Stimulated activated CD8-positive, alpha-beta memory T cell treated with anti-CD3 and anti-CD28 coated beads, Interleukin-7, amount 100 ng/mL, for 4 hours (primary cell): ENCODE results near the gene MXD3.

Source experiments
- DNase-seq, 2 donors: peaks; one replicate each; pipeline ENCODE4 v3.0.0-alpha.2; 2020; ENCODE audit warnings: low read depth in 2 of 2

MXD3 gene

GRCh38 chr5:177303121-177303924 lies 8.4 kb downstream of the MXD3 start, which contains the start of the genes PRELID1 and RAB24:
PRELID1 (plus strand) TSS chr5:177303799; CDS start chr5:177303986, 187 bp downstream.
RAB24 (minus strand) TSS chr5:177303719; CDS start chr5:177303288, 431 bp downstream.
- DNase-seq: peak; percentile 77 to 86

- no peak for DNase-seq
Observed at GRCh38 chr5:177302354-177303110, 9.2 kb downstream of the MXD3 start.

- DNase-seq: no peak
Observed at GRCh38 chr5:177301503-177302165, 10.1 kb downstream of the MXD3 start.

DNA sequence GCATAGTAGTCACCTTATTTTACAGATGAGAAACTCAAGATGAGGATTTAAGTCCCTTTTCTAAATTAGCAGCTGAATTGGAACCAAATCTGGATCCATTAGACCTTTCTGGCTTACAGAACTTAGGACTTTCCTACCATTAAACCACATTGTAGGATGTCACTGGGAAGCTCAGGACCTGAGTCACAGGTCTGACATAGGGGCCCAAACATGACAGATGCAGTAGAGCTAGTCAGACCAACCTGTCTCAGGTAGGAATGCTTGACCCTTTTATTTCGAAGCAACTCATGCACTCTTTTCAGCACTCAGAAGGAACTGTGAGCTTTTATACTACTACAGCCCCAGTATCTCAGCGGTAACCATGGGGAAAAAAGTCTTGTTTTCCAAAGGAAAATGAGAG lies 10.7 kb downstream of the MXD3 start:
- no peak for DNase-seq

DNA sequence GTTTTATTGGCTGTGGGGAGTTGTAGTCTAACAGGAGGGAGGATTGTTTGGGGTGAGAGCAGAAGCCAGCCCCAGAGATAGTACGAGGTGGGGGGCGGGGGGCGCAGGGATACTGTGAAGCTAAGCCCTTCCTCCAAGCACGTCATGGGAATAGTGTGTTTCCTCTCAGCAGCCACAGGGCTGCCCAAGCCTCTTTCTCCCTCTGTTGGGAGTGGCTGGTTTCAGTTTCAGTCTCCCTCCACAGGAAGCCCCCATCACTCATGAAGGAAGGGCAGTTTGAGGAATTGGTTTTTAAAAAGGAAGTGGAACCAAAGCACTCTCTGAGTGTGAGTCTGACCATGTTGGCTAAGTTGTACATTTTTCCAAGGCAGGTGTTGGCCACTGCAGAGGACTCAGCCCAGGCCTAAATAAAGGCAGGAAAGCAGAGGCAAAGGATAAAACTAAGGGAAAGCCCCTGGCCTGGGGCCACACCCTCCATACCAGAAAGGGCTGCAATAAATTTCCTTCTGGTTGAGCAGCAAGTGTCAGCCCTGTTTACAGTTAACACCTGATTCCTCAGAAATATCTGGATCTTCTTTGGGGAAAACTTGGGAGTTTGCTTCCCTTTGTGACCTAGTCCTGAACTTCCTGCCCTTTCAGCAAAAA lies 11.3 kb downstream of the MXD3 start:
- peak; percentile 60 to 62 for DNase-seq

GRCh38 chr5:177299697-177300096 lies 12.0 kb downstream of the MXD3 start:
- DNase-seq: no peak

DNA sequence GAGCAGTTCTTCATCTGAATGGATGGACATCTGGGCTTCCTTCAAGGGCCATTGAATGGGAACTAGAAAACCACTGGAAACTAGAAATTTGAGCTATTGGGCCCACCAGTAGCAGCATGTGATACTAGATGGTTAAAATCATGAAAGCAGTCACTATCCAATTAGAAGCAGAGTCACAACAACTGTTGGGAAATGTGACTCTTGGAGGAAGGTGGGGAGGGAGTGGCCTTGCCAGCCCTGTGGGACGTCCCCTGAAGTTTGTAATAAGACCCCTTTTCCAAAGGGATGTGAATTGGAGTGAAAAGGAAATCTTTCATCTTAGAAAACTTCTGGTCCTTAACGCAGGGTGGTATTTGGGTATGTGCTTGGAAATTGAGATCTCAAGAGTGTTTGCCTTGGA lies 13.8 kb downstream of the MXD3 start:
- no peak for DNase-seq

- no peak for DNase-seq
Observed at GRCh38 chr5:177296581-177296980, 15.1 kb downstream of the MXD3 start.

DNA sequence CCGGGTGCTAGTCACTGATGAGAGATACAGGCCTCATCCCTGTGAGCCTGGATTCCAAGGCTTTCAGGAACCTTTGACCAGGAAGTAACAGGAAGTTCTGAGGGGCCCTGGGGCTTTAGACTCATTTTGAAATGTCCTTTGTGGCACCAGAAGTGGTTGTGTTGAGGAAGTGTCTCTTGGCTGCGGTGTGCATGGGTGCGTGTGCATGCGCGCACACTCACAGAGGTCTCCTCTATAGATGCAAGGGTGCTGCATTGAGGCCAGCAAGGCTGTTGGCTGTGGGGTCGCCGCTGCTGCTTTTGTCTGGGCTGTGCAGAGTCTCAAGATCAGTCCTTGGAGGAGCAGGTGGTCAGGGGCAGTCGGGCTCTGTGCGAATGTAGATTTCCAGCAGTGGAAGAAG lies 15.8 kb downstream of the MXD3 start:
- DNase-seq: no peak

DNA sequence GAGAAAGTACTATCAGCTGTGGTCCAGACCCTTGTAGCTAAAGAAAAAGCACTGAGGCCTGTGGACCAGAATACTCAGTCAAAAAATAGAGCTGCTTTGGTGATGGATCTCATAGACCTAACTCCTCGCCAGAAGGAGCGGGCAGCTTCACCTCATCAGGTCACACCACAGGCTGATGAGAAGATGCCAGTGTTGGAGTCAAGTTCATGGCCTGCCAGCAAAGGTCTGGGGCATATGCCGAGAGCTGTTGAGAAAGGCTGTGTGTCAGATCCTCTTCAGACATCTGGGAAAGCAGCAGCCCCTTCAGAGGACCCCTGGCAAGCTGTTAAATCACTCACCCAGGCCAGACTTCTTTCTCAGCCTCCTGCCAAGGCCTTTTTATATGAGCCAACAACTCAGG lies 17.1 kb downstream of the MXD3 start:
- DNase-seq: no peak

DNA sequence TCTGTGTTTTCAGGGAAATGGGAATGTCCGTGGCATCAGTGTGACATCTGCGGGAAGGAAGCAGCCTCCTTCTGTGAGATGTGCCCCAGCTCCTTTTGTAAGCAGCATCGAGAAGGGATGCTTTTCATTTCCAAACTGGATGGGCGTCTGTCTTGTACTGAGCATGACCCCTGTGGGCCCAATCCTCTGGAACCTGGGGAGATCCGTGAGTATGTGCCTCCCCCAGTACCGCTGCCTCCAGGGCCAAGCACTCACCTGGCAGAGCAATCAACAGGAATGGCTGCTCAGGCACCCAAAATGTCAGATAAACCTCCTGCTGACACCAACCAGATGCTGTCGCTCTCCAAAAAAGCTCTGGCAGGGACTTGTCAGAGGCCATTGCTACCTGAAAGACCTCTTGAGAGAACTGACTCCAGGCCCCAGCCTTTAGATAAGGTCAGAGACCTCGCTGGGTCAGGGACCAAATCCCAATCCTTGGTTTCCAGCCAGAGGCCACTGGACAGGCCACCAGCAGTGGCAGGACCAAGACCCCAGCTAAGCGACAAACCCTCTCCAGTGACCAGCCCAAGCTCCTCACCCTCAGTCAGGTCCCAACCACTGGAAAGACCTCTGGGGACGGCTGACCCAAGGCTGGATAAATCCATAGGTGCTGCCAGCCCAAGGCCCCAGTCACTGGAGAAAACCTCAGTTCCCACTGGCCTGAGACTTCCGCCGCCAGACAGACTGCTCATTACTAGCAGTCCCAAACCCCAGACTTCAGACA lies 17.7 kb downstream of the MXD3 start:
- DNase-seq: no peak

GRCh38 chr5:177291735-177292134 lies 20.0 kb downstream of the MXD3 start:
- DNase-seq: no peak

- no peak for DNase-seq
Observed at GRCh38 chr5:177290816-177291596, 20.7 kb downstream of the MXD3 start.

DNA sequence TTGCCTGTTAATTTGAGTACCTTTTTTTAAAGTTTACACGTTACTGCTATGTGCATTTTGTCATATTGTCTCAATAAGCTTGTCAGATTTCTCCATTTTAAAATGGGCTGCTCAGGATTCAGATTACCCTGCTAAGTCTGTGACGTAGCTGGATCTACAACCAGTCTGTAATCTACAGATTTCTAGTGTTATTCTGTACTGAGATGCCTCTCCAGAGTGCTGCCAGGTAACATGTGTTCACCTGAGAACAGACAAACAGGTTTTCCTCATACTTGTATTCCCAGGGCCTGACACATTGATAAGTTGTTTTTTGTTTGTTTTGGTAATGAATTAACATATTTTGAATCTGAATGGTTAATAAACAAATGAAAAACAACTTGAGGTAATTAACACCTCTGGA lies 23.5 kb downstream of the MXD3 start:
- DNase-seq: no peak

DNA sequence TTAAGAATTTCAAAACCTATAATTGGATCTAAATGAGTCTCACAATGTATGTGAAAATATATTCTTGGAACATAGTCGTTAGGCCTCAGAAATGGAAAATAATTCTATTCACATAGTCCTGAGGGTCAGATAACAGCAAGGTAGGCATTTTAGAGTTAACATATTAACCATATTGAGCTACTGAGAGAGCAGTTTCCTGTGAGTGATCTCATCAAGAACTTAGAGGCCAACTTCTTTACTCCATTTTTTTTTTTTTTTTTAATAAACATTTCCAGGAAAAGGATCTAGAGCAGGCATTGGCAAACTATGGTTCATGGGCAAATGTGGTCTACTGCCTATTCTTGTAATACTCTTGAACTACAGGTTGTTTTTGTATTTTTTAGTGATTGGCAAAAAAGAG lies 34.8 kb downstream of the MXD3 start:
- DNase-seq: no peak

GRCh38 chr5:177275883-177276282 lies 35.8 kb downstream of the MXD3 start:
- DNase-seq: no peak

DNA sequence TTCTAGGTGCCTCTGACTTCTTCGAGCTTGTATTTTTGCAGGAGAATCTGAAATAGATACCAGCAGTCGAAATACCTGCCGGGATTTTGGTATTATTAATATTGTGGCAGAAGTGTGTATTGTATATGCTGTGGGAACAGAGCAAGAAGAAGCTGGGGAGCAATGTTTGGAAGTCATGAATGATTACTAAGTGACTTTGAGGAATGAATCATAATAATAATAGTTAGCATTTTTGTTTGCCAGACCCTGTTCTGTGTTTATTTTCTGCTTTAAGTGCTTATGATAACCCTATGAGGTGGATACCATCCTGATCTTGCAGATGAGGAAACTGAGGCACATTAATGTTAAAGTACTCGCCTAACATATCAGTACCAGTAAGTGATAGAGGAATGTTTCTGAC lies 40.6 kb downstream of the MXD3 start:
- no peak for DNase-seq

GRCh38 chr5:177270653-177271052 lies 41.0 kb downstream of the MXD3 start:
- DNase-seq: no peak

DNA sequence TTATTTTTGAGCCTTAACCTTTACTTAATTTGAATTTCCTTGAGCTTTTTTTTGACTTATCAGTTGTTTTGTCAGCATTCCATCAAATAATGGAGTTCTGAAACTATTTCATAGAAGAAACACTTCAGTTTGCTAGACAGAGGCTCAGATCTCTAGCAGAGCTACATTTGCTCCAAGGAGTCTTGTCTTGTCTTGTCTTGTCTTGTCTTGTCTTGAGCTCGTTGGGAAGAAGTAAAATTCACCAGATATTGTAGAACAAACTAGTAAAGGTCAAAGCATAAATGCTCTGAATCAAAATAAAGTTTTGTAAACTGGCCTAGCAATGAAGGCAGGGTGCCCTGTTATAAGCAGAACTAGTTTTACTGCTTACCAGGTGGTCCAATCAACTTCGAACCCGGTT lies 41.7 kb downstream of the MXD3 start:
- no peak for DNase-seq

- no peak for DNase-seq
Observed at GRCh38 chr5:177269232-177269895, 42.3 kb downstream of the MXD3 start.
